PC-9 (cell line): ENCODE measurements around the gene DNAJB13. TPM values are rescaled to one million over a fixed set of nuclear protein-coding genes. Genes with fewer than 3 reads are reported as not detected.

ENCODE experiments used
- BruUV-seq: library from RNA; stranded (reverse); fragments of 400-500 nt; replicated peaks from 2 replicates; lab custom pipeline; 2021; lab: Mats Ljungman, UMichigan
- CTCF ChIA-PET: fragments of 300-600 bp; sonication (Branson Sonifier 250); formaldehyde crosslinking; loops from one replicate; lab custom pipeline; 2022; ENCODE audit warnings: antibody characterized with exemption; lab: Charles Lee
- POLR2A ChIA-PET: fragments of 300-600 bp; sonication (Branson Sonifier 250); formaldehyde crosslinking; loops from one replicate; lab custom pipeline; 2022; ENCODE audit warnings: antibody characterized with exemption; ENCODE audit not compliant: unreplicated experiment; lab: Charles Lee
- DNase-seq, 2 experiments: peaks; one replicate each; pipeline versions ENCODE4 v3.0.0 to v3.0.0-alpha.2; 2015 to 2022; ENCODE audit warnings: mixed read lengths in 1 of 2
- H2AFZ ChIP-seq: fragments of 200-600 bp; sonication (generic); 2 replicates; pipeline ENCODE4 v1.8.1; 2017; ENCODE audit warnings: antibody characterized with exemption
- H3F3A ChIP-seq: fragments of 200-600 bp; sonication (generic); 2 replicates; pipeline ENCODE4 v1.8.1; 2017; ENCODE audit warnings: antibody characterized with exemption, mild to moderate bottlenecking, low read depth; ENCODE audit not compliant: insufficient read depth
- H3K27ac ChIP-seq: fragments of 200-600 bp; sonication (generic); 2 replicates; pipeline ENCODE4 v1.6.1; 2016; ENCODE audit warnings: mixed run types
- H3K27me3 ChIP-seq: fragments of 200-600 bp; sonication (generic); 2 replicates; pipeline ENCODE4 v1.6.1; 2016; ENCODE audit warnings: low read depth, mixed run types; ENCODE audit not compliant: insufficient read depth
- H3K36me3 ChIP-seq: fragments of 200-600 bp; sonication (generic); 2 replicates; pipeline ENCODE4 v1.6.1; 2016; ENCODE audit warnings: low read depth, mixed run types
- H3K4me1 ChIP-seq: fragments of 200-600 bp; sonication (generic); replicated peaks from 2 replicates; pipeline ENCODE4 v1.6.1; 2016; ENCODE audit warnings: mixed run types; ENCODE audit not compliant: insufficient read depth
- H3K4me2 ChIP-seq: fragments of 200-600 bp; sonication (generic); 2 replicates; pipeline ENCODE4 v1.6.1; 2017; ENCODE audit warnings: mixed run types
- H3K4me3 ChIP-seq: fragments of 200-600 bp; sonication (generic); 2 replicates; pipeline ENCODE4 v1.6.1; 2016; ENCODE audit warnings: mixed run types
- H3K79me2 ChIP-seq: fragments of 200-600 bp; sonication (generic); 2 replicates; pipeline ENCODE4 v1.6.1; 2017; ENCODE audit warnings: low read depth, mixed run types
- H3K9me2 ChIP-seq: fragments of 200-600 bp; sonication (generic); 2 replicates; pipeline ENCODE4 v1.8.1; 2017; ENCODE audit warnings: mild to moderate bottlenecking; ENCODE audit not compliant: insufficient read depth
- H3K9me3 ChIP-seq: fragments of 200-600 bp; sonication (generic); 2 replicates; pipeline ENCODE4 v1.8.1; 2016; ENCODE audit warnings: low read depth; ENCODE audit not compliant: insufficient read depth
- H4K20me1 ChIP-seq: fragments of 200-600 bp; sonication (generic); 2 replicates; pipeline ENCODE4 v1.8.1; 2017; ENCODE audit not compliant: insufficient read depth
- EZH2 ChIP-seq: fragments of 200-600 bp; sonication (generic); IDR thresholded peaks from 2 replicates; pipeline ENCODE4 v1.8.0; 2017; ENCODE audit warnings: antibody characterized with exemption, low read depth
- intact Hi-C: fragments of 100-400 bp; cut with micrococcal nuclease; formaldehyde crosslinking; loops from one replicate; pipeline ENCODE4 v1.10.0; 2022; ENCODE audit not compliant: unreplicated experiment
- total RNA-seq: library from RNA; stranded (reverse); gene quantifications from 2 replicates; pipeline ENCODE4 v1.2.3, GENCODE V29; 2021
- TF ChIP-seq, protein P1 (sequence below): fragments of 200-600 bp; sonication (generic); conservative IDR thresholded peaks from 2 replicates; pipeline ENCODE4 v1.6.1; 2017; ENCODE audit warnings: mixed run types, antibody characterized with exemption, mild to moderate bottlenecking, moderate library complexity

Gene DNAJB13
- total RNA-seq, 1 experiment from 2014 or later: 0.79 TPM

DNA sequence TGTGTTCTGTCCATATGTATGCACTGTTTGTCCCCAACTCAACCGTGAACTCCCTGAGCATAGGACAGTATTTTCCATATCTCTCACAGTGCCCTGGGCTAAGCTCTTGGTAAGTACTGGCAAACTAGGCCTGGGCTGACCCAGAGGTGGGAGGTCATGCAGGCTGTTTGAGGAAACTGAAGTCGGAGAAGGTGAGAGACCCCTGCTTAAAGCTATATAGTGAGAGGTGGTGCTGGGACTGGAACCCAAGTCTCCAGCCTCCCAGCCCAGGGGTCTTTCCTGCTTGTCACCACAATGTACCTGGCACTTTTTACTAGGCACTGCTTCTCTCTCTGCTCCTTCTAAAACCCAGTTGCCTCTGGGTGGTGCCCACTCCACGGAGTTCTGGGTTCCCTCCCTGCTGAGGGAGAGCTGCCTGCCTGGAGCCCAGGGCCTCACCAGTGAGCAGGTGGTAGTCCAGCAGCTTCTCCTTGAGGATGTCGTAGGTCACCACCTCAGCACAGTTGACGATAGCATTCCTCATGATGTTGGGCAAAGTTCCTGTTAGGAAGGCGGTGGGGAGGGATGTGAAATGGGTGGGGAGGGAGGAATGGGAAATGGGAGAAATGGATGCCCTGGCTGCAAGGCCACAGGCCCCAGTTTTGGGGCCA is 53.3 kb downstream of the DNAJB13 start:
- CTCF ChIA-PET: no interaction called here
- H3K4me2 ChIP-seq: no peak overlapping the region
- BruUV-seq: no TSS peak

DNA sequence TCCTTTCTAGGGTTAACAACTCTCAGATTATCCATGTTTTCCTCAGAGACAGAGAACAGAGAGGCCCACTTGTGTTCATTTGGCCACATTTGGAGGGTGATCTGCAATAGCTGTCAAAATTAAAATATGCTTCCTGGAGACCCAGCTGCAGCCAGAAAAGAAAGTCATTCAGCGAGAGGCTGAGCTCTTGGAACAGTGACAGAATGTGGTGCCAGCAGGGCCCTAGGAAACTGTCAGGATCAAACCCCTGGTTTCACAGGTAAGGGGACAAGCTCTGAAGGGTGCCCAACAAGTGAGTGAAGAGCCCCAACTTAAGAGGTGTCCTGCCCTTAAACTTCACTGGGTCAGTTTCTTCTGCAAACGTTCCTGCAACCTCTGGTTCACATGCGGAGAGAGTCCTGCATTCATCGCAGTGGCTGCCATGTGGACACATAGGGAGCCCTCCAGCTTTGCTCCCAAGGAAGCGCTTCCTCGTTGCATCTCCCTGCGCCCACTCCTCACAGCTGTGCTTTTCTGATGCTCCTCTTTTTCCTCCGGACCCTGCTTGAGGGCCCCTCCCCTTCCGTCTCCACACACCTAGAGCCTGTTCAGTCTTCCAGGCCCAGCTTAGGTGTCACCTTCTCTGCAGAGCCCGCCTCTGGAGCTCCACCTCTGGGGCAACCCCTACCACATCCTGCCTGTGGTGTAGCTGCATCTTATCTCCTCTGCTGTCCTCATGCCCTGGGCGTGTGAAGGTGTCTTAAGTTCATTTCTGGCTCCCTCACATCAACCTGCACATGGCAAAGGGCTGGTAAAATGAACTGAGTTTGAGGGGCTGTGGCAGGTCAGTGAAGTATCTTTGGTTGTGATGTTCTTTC is 54.2 kb downstream of the DNAJB13 start:
- TF ChIP-seq EZH2: no peak
- TF ChIP-seq, protein P1, sequence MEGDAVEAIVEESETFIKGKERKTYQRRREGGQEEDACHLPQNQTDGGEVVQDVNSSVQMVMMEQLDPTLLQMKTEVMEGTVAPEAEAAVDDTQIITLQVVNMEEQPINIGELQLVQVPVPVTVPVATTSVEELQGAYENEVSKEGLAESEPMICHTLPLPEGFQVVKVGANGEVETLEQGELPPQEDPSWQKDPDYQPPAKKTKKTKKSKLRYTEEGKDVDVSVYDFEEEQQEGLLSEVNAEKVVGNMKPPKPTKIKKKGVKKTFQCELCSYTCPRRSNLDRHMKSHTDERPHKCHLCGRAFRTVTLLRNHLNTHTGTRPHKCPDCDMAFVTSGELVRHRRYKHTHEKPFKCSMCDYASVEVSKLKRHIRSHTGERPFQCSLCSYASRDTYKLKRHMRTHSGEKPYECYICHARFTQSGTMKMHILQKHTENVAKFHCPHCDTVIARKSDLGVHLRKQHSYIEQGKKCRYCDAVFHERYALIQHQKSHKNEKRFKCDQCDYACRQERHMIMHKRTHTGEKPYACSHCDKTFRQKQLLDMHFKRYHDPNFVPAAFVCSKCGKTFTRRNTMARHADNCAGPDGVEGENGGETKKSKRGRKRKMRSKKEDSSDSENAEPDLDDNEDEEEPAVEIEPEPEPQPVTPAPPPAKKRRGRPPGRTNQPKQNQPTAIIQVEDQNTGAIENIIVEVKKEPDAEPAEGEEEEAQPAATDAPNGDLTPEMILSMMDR: no peak
- Histone ChIP-seq H3K9me3 (no peaks in the 10 kb centered on the region), H3K4me1 (no peaks in the 10 kb centered on the region), H2AFZ (no peak overlapping the region), H3K4me3 (no peak overlapping the region), H3K36me3 (no peaks in the 10 kb centered on the region), H3K27me3 (no peaks in the 10 kb centered on the region), H3K79me2 (no peaks in the 10 kb centered on the region), H3K27ac (no peak overlapping the region), H3F3A (no peaks in the 10 kb centered on the region), H3K9me2 (no peaks in the 10 kb centered on the region), H4K20me1 (no peaks in the 10 kb centered on the region), H3K4me2 (no peak overlapping the region)
- intact Hi-C loops: no loop called here
- POLR2A ChIA-PET: interaction anchor here (0.6 kb wide), 1 partner anchor 38 kb away, joined by 3 read pairs; no protein-coding TSS in a partner anchor
- DNase-seq: no peak
- no TSS peak for BruUV-seq
- CTCF ChIA-PET: no interaction called here

More for the DNA sequence above, 53.3 kb downstream of the DNAJB13 start:
- Histone ChIP-seq H4K20me1 (no peaks in the 10 kb centered on the region), H3K4me3 (no peak overlapping the region), H3K36me3 (no peaks in the 10 kb centered on the region), H3K9me3 (no peaks in the 10 kb centered on the region), H3K9me2 (no peaks in the 10 kb centered on the region), H3K79me2 (no peaks in the 10 kb centered on the region), H3K27ac (no peak overlapping the region), H3K4me1 (no peaks in the 10 kb centered on the region), H3K27me3 (no peaks in the 10 kb centered on the region), H3F3A (no peaks in the 10 kb centered on the region), H2AFZ (no peak overlapping the region)
- no peak for TF ChIP-seq EZH2
- TF ChIP-seq, protein P1: no peak
- POLR2A ChIA-PET: no interaction called here
- DNase-seq: no peak
- intact Hi-C loops: no loop called here

DNA sequence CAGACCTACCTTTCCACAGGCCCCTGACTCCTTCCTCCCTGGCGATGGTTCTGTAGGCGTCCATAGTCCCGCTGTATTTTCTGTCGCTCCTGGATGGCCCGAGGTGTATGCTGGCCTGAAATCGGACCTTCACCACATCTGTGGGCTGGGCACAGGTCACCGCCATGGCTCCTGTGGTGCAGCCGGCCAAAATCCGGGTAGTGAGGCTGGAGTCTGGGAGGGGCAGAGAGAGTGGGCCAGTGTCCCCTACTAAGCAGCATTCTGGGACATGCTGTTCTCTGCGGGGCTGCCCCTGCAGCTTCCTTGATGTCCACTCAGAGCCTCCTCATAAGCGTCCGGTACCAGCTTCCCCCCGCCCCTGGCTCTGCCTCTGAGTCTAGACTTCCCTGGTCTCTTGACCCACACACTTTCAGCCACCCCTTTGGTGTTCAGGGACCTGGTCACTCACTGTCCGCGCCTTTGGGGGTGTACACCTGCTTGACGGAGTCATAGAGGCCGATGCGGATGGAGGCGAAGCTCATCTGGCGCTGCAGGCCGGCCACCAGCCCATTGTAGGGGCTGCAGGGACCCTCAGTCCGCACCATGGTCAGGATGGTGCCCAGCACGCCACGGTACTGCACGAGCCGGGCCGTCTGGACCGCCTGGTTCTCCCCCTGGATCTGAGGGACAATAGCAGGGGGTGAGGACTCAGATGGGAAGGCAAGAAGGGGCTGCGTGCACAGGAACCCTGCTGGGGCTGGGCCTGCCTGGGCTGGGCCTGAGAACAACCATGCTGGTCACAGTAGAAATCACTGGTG is 55.1 kb downstream of the DNAJB13 start:
- no peak overlapping the region for H2AFZ ChIP-seq
- DNase-seq: no peak
- H3K36me3 ChIP-seq: no peaks in the 10 kb centered on the region
- ChIA-PET CTCF (no interaction called here), POLR2A (no interaction called here)
- intact Hi-C loops: no loop called here
- H3K4me2 ChIP-seq: no peak overlapping the region
- no peaks in the 10 kb centered on the region for H3K9me2 ChIP-seq
- H3K4me1 ChIP-seq: no peaks in the 10 kb centered on the region
- H4K20me1 ChIP-seq: no peaks in the 10 kb centered on the region
- peaks cover 4% of the 10 kb centered on the region; the same call in 1 of the 2 replicates for H3F3A ChIP-seq
- no TSS peak for BruUV-seq
- H3K27me3 ChIP-seq: no peaks in the 10 kb centered on the region
- no peak overlapping the region for H3K4me3 ChIP-seq
- H3K27ac ChIP-seq: no peak overlapping the region
- H3K9me3 ChIP-seq: no peaks in the 10 kb centered on the region
- TF ChIP-seq EZH2: no peak
- TF ChIP-seq, protein P1: no peak
- H3K79me2 ChIP-seq: no peaks in the 10 kb centered on the region
